ENCODE measurements around the gene OR5D14. TPM values are rescaled to one million over a fixed set of nuclear protein-coding genes. Genes with fewer than 3 reads are reported as not detected.

OR5D14 gene
- total RNA-seq, 1 donor from 2014 or later, result not detected

Other genes starting within 250 kb of the OR5D14 start
- gene OR4C15, start 241.1 kb upstream of the OR5D14 start, total RNA-seq, result not detected
- not detected for gene OR4C16, start 223.4 kb upstream of the OR5D14 start, total RNA-seq
- gene OR4C11, start 187.9 kb upstream of the OR5D14 start, total RNA-seq, result not detected
- not detected for gene OR4P4, start 160.4 kb upstream of the OR5D14 start, total RNA-seq
- not detected for gene OR4S2, start 147.2 kb upstream of the OR5D14 start, total RNA-seq
- not detected for gene OR4C6, start 133.4 kb upstream of the OR5D14 start, total RNA-seq
- not detected for gene OR5D13, start 22.1 kb upstream of the OR5D14 start, total RNA-seq
- not detected for gene OR5L1, start 15.8 kb downstream of the OR5D14 start, total RNA-seq
- not detected for gene OR5D18, start 24.1 kb downstream of the OR5D14 start, total RNA-seq
- not detected for gene OR5L2, start 31.7 kb downstream of the OR5D14 start, total RNA-seq
- gene OR5D16, start 43.2 kb downstream of the OR5D14 start, total RNA-seq, result not detected
- not detected for gene TRIM51, start 87.7 kb downstream of the OR5D14 start, total RNA-seq
- gene OR5W2, start 119.0 kb downstream of the OR5D14 start, total RNA-seq, result not detected
- gene OR5I1, start 140.8 kb downstream of the OR5D14 start, total RNA-seq, result not detected
- gene OR10AG1, start 174.4 kb downstream of the OR5D14 start, total RNA-seq, result not detected
- gene OR5F1, start 199.1 kb downstream of the OR5D14 start, total RNA-seq, result not detected
- gene OR5AS1, start 232.1 kb downstream of the OR5D14 start, total RNA-seq, result not detected

Measured in skeletal muscle tissue (tissue), 1 donor.